Right ventricle myocardium superior (tissue), 1 donor: ENCODE measurements around the gene DCAF8L1. TPM values are rescaled to one million over a fixed set of nuclear protein-coding genes. Genes with fewer than 3 reads are reported as not detected.

Source experiments
- ATAC-seq: fragments of 200-7000 bp; cut with Tn5 transposase; one replicate; pipeline ENCODE4 v1.9.1; 2020; ENCODE audit warnings: mild to moderate bottlenecking; ENCODE audit not compliant: poor library complexity
- DNase-seq: peaks from one replicate; pipeline ENCODE4 v3.0.0-alpha.2; 2020
- intact Hi-C: fragments of 100-400 bp; cut with DNase I; formaldehyde crosslinking; loops from one replicate; pipeline ENCODE4 v1.11.2; 2022
- total RNA-seq: library from RNA; stranded (reverse); fragmentation: NEBNext Ultra II Directional; extraction: Animal tissue kit (Norgen Biotek cat#: 25700); gene quantifications from one replicate; pipeline ENCODE4 v1.2.1, GENCODE V29; 2021
- donor health status: DM: no; HTN: yes; CAD: no; lungs with severe emphysema.

Gene DCAF8L1
- total RNA-seq, 1 donor from 2014 or later: not detected

- DNase-seq (no peak), ATAC-seq (no peak)
- intact Hi-C loops: no loop called here
Measured at GRCh38 chrX:27933361-27933760, 47.9 kb downstream of the DCAF8L1 start.

Other genes starting within 250 kb of the DCAF8L1 start
- gene MAGEB10, start 173.5 kb downstream of the DCAF8L1 start, total RNA-seq: not detected